Stimulated activated CD4-positive, alpha-beta T cell treated with anti-CD3 and anti-CD28 coated beads, Interleukin-1b, Interleukin-23, amount 100 ng/mL, for 4 hours (primary cell): ENCODE data around the gene ORAI2.
"Not testable (repeated sequence)": the region's sequence is repeated elsewhere in the genome, so short reads cannot be mapped to it uniquely, and the experiment has no call there.

Experiments
- DNase-seq, 2 donors: peaks; one replicate each; pipeline ENCODE4 v3.0.0-alpha.2; 2020; ENCODE audit warnings: low read depth in 2 of 2

Gene ORAI2

GRCh38 chr7:102469351-102469971 is 36.1 kb downstream of the ORAI2 start:
- DNase-seq: no peak

GRCh38 chr7:102469972-102470825 is 36.8 kb downstream of the ORAI2 start:
- DNase-seq: no peak

- no peak for DNase-seq
Measured at GRCh38 chr7:102471791-102472125, 38.4 kb downstream of the ORAI2 start.

- DNase-seq: no peak
Measured at GRCh38 chr7:102472126-102473041, 39.0 kb downstream of the ORAI2 start.

- DNase-seq: no peak
Measured at GRCh38 chr7:102473271-102473991, 40.1 kb downstream of the ORAI2 start.

- DNase-seq: not testable (repeated sequence)
Measured at GRCh38 chr7:102474116-102474515, 40.7 kb downstream of the ORAI2 start.

GRCh38 chr7:102474736-102475435 is 41.5 kb downstream of the ORAI2 start:
- not testable (repeated sequence) for DNase-seq

GRCh38 chr7:102478314-102479208 is 45.2 kb downstream of the ORAI2 start, which contains the start of gene POLR2J:
Gene POLR2J, minus strand, starts transcription at chr7:102478922. Its CDS starts 62 bp downstream, at chr7:102478860.
- DNase-seq: peak; percentile 81 to 97

GRCh38 chr7:102479209-102479584 is 45.8 kb downstream of the ORAI2 start:
- DNase-seq: not testable (repeated sequence)

GRCh38 chr7:102479982-102480637 is 46.7 kb downstream of the ORAI2 start:
- not testable (repeated sequence) for DNase-seq

GRCh38 chr7:102481962-102482361 is 48.6 kb downstream of the ORAI2 start:
- DNase-seq: not testable (repeated sequence)

- DNase-seq: not testable (repeated sequence)
Measured at GRCh38 chr7:102484317-102484716, 50.9 kb downstream of the ORAI2 start.

GRCh38 chr7:102490529-102491075 is 57.2 kb downstream of the ORAI2 start:
- DNase-seq: peak in 1 of 2 donors; percentile 48

GRCh38 chr7:102493220-102493935 is 60.0 kb downstream of the ORAI2 start:
- DNase-seq: not testable (repeated sequence)

- DNase-seq: not testable (repeated sequence)
Measured at GRCh38 chr7:102494026-102494425, 60.7 kb downstream of the ORAI2 start.

- not testable (repeated sequence) for DNase-seq
Measured at GRCh38 chr7:102494473-102495149, 61.2 kb downstream of the ORAI2 start.

GRCh38 chr7:102496861-102497260 is 63.5 kb downstream of the ORAI2 start:
- not testable (repeated sequence) for DNase-seq
